GM12878 (cell line): Measurements from ENCODE around the gene POU3F2. TPM values are rescaled to one million over a fixed set of nuclear protein-coding genes. Genes with fewer than 3 reads are reported as not detected.

Experiments
- ATAC-seq: fragments of 200-7000 bp; cut with Tn5 transposase; 3 replicates; pipeline ENCODE4 v1.9.1; 2020; ENCODE audit warnings: mild to moderate bottlenecking, moderate library complexity
- BruUV-seq: library from RNA; stranded (reverse); fragments of 400-500 nt; replicated peaks from 2 replicates; lab custom pipeline; 2021; lab: Mats Ljungman, UMichigan
- CTCF ChIA-PET: fragments of 300-600 bp; sonication (Branson Sonifier 250); formaldehyde crosslinking; extraction: SDS; loops from one replicate; lab custom pipeline; 2021; ENCODE audit warnings: inconsistent platforms; lab: Yijun Ruan, JAX
- POLR2A ChIA-PET: fragments of 350-600 bp; formaldehyde crosslinking; extraction: SDS; loops from one replicate; lab custom pipeline; 2021; ENCODE audit warnings: inconsistent platforms; lab: Charles Lee
- RAD21 ChIA-PET: fragments of 300-600 bp; sonication (Branson Sonifier 250); formaldehyde crosslinking; loops from one replicate; lab custom pipeline; 2023; ENCODE audit warnings: antibody characterized with exemption; ENCODE audit not compliant: unreplicated experiment; lab: Charles Lee
- SMC1A ChIA-PET: fragments of 300-600 bp; sonication (Branson Sonifier 250); formaldehyde crosslinking; loops from one replicate; lab custom pipeline; 2023; ENCODE audit not compliant: unreplicated experiment, uncharacterized antibody; lab: Charles Lee
- DNase-seq: peaks from one replicate; pipeline ENCODE4 v3.0.0-alpha.2; 2011; ENCODE audit warnings: low read depth, low spot score
- FAIRE-seq: peaks from 3 replicates; lab custom pipeline; 2011; peaks lifted over from hg19 to GRCh38; lab: Jason Lieb, UNC
- H2AFZ ChIP-seq: 2 replicates; pipeline ENCODE4 v1.6.0; 2011; ENCODE audit warnings: low read depth, low read length, control low read depth; ENCODE audit not compliant: control insufficient read depth
- H3K27ac ChIP-seq: 2 replicates; pipeline ENCODE4 v1.5.1; 2011; ENCODE audit warnings: control low read depth; ENCODE audit not compliant: control insufficient read depth, insufficient read depth
- H3K27me3 ChIP-seq, 2 experiments: replicated peaks in 1 of 2; 2 replicates each; pipeline versions ENCODE4 v1.6.0 to v1.6.1; 2011; ENCODE audit warnings: low read length in 1 of 2; ENCODE audit not compliant: control insufficient read depth in 2 of 2, insufficient read depth in 2 of 2
- H3K36me3 ChIP-seq, 2 experiments: 2 replicates each; pipeline ENCODE4 v1.5.1; 2011; ENCODE audit warnings: low read length in 1 of 2; ENCODE audit not compliant: control insufficient read depth in 2 of 2, insufficient read depth in 2 of 2
- H3K4me1 ChIP-seq: 2 replicates; pipeline ENCODE4 v1.6.1; 2011; ENCODE audit warnings: mild to moderate bottlenecking, low read length, moderate library complexity, mixed read lengths; ENCODE audit not compliant: control insufficient read depth, insufficient read depth
- H3K4me2 ChIP-seq: 2 replicates; pipeline ENCODE4 v1.6.0; 2011; ENCODE audit warnings: control low read depth; ENCODE audit not compliant: control insufficient read depth, insufficient read depth
- H3K4me3 ChIP-seq: fragments of 200-600 bp; sonication (generic); 2 replicates; pipeline ENCODE4 v1.5.1; 2016
- H3K79me2 ChIP-seq: 2 replicates; pipeline ENCODE4 v1.6.0; 2011; ENCODE audit warnings: low read length; ENCODE audit not compliant: control insufficient read depth, insufficient read depth
- H3K9ac ChIP-seq: 2 replicates; pipeline ENCODE4 v1.8.0; 2011; ENCODE audit warnings: low read length, control low read depth, mixed read lengths; ENCODE audit not compliant: control insufficient read depth, insufficient read depth
- H3K9me3 ChIP-seq: replicated peaks from 3 replicates; pipeline ENCODE4 v1.5.1; 2011; ENCODE audit warnings: mild to moderate bottlenecking, low read length; ENCODE audit not compliant: control insufficient read depth, insufficient read depth
- H4K20me1 ChIP-seq: 2 replicates; pipeline ENCODE4 v1.6.0; 2011; ENCODE audit not compliant: control insufficient read depth, insufficient read depth
- CEBPB ChIP-seq, 2 experiments: fragments of 150-350 bp in 1 of 2; IDR thresholded peaks; 2 replicates each; pipeline ENCODE4 v1.6.1; 2012 to 2014; ENCODE audit warnings: low read depth in 2 of 2, low read length in 2 of 2, borderline replicate concordance in 1 of 2, inconsistent platforms in 1 of 2
- CREB1 ChIP-seq: IDR thresholded peaks from 2 replicates; pipeline ENCODE4 v1.6.1; 2012; ENCODE audit warnings: low read depth, mild to moderate bottlenecking, inconsistent platforms
- CREM ChIP-seq: IDR thresholded peaks from 2 replicates; pipeline ENCODE4 v1.6.1; 2014; ENCODE audit warnings: antibody characterized with exemption, low read depth
- ETV6 ChIP-seq, 2 experiments: fragments of 450-650 bp in 1 of 2; IDR thresholded peaks in 1 of 2; conservative IDR thresholded peaks in 1 of 2; 2 replicates each; pipeline ENCODE4 v1.6.1; 2014; ENCODE audit warnings: antibody characterized with exemption in 1 of 2, borderline replicate concordance in 1 of 2, low read depth in 1 of 2, mild to moderate bottlenecking in 1 of 2, moderate library complexity in 1 of 2
- EZH2 ChIP-seq: IDR thresholded peaks from 2 replicates; pipeline ENCODE4 v1.6.1; 2012; ENCODE audit warnings: low read depth, mild to moderate bottlenecking, control low read depth, inconsistent platforms, low read length, borderline replicate concordance; ENCODE audit not compliant: control insufficient read depth
- FOS ChIP-seq: IDR thresholded peaks from 3 replicates; pipeline ENCODE4 v1.6.1; 2011; ENCODE audit warnings: borderline replicate concordance; ENCODE audit not compliant: insufficient read length; ENCODE audit errors: extremely low read depth
- IKZF1 ChIP-seq: fragments of 450-650 bp; conservative IDR thresholded peaks from 2 replicates; pipeline ENCODE4 v1.6.1; 2017; ENCODE audit warnings: antibody characterized with exemption, mild to moderate bottlenecking
- KAT2A ChIP-seq: conservative IDR thresholded peaks from 2 replicates; pipeline ENCODE4 v1.6.1; 2011; ENCODE audit warnings: low read depth, low read length; ENCODE audit not compliant: control insufficient read depth
- NBN ChIP-seq: fragments of 450-650 bp; IDR thresholded peaks from 2 replicates; pipeline ENCODE4 v1.6.1; 2016
- NFIC ChIP-seq: IDR thresholded peaks from 2 replicates; pipeline ENCODE4 v1.6.1; 2012; ENCODE audit warnings: low read depth, mild to moderate bottlenecking, inconsistent platforms, low read length, moderate library complexity
- SREBF2 ChIP-seq: IDR thresholded peaks from 2 replicates; pipeline ENCODE4 v1.6.1; 2012; ENCODE audit warnings: mild to moderate bottlenecking, low read length
- USF1 ChIP-seq: IDR thresholded peaks from 2 replicates; pipeline ENCODE4 v1.6.1; 2011; ENCODE audit warnings: borderline replicate concordance, low read depth, mild to moderate bottlenecking, moderate library complexity, mixed read lengths, low read length; ENCODE audit not compliant: insufficient read depth; ENCODE audit errors: extremely low read length
- ZBTB33 ChIP-seq: fragments of 450-650 bp; IDR thresholded peaks from 2 replicates; pipeline ENCODE4 v1.6.1; 2017; ENCODE audit warnings: mild to moderate bottlenecking
- WGBS: methylation state at CpG from one replicate; pipeline ENCODE4 v1.1.6; 2016; ENCODE audit warnings: low lambda C conversion rate; ENCODE audit not compliant: insufficient replicate concordance, insufficient coverage; ENCODE audit errors: missing lambda C conversion rate; 5-methylcytosine and 5-hydroxymethylcytosine counted together
- in situ Hi-C: fragments of 300-500 bp; cut with MboI; formaldehyde crosslinking; loops from 9 replicates; pipeline ENCODE4 v1.14.3; 2018; ENCODE audit warnings: mixed read lengths
- intact Hi-C: fragments of 100-400 bp; cut with micrococcal nuclease; formaldehyde crosslinking; loops from one replicate; pipeline ENCODE4 v1.14.2; 2022; ENCODE audit not compliant: unreplicated experiment
- polyA plus RNA-seq, 11 experiments: library from polyadenylated mRNA; depleted of rRNA in 4 of 11; unstranded in 6 of 11; stranded (reverse) in 5 of 11; fragments of >200 nt; fragmentation: Nextera tagmentation in 4 of 11; fragmentation: Illumina TruSeq in 1 of 11; extraction: Ambion mirVana in 4 of 11; extraction: Trizol in 1 of 11; gene quantifications; 1 replicate in 1 of 11; 2 replicates in 10 of 11; pipeline versions ENCODE4 v1.2.1 to v1.2.3, GENCODE V29; 2011 to 2016; ENCODE audit warnings: inconsistent platforms in 2 of 11, missing spikeins in 2 of 11, low read depth in 1 of 11
- total RNA-seq, 4 experiments: library from RNA; depleted of rRNA in 3 of 4; stranded (reverse); fragments of >200 nt in 3 of 4; fragmentation: Illumina TruSeq in 1 of 4; extraction: Trizol in 1 of 4; gene quantifications; 2 replicates each; pipeline versions ENCODE4 v1.2.1 to v1.2.3, GENCODE V29; 2013 to 2021

The POU3F2 gene
- total and polyA plus RNA-seq, 10 of the 15 experiments (the other 5 are each of a cell fraction or from before 2014, with no cell fraction given), result not detected

DNA sequence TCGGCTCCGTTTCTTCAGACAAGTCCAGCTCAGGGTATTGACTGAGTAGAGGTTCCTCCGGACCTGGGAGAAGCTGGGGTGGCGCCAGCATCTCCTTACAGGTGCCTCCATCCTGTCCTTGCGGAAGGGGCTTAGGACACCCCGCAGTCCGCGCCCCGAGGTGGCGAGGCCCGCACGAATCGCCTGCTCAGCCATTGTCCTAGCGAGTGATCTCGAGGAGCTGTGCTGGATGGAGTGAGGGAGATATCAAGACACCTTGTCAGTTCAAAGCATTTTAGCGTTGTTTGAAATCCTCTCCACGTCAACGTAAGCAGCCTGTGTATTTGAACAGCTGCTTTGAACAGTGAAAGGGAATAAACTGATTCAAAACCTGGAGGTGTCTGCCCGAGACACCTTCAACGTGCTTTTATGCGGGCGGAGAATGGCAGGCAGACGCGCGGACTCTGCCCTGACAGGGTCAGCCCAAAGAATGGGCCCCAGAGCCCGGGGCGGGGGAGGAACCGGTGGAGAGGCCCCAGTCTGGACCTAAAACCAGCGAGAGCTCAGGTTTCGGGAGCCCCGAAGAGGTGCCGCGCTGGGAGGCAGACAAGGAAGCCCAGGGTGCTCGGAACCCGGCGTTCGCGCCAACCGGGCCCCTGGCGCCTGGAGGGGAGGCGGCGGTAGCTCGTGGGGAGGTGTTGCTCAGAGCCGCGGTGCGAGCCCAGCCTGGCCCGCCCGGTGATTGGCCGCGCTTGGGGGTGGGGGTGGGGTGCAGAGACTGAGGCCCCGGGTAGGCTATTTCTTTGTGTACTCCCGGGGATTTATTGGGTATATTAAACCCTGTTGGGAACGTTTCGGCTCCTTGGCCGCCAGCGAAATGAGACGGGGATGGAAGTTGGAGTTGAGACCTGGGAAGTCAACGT, 3.1 kb upstream of the POU3F2 start (continued):
- TF ChIP-seq USF1 (no peak), EZH2 (no peak), CEBPB (IDR thresholded peaks at IDR 0.05; ENCODE audit: borderline replicate concordance in 1 of 2, low read depth in 2 of 2, low read length in 2 of 2) (no peak), IKZF1 (no peak), CREM (no peak), NFIC (no peak), CREB1 (no peak), FOS (no peak)

- H2AFZ ChIP-seq, result no peak overlapping the region
- DNase-seq (no peak), ATAC-seq (no peak), FAIRE-seq (no peak)
- no peaks in the 10 kb centered on the region for H4K20me1 ChIP-seq
- no peak overlapping the region for H3K27ac ChIP-seq
- RAD21 ChIA-PET, result no interaction called here
- H3K4me2 ChIP-seq, result no peak overlapping the region
- no peaks in the 10 kb centered on the region for H3K79me2 ChIP-seq
- no peak overlapping the region for H3K4me3 ChIP-seq
- no TSS peak for BruUV-seq
- in situ Hi-C loops (no loop called here), intact Hi-C loops (no loop called here)
- H3K4me1 ChIP-seq, result no peaks in the 10 kb centered on the region
- H3K27me3 ChIP-seq, result peaks cover 21 to 47% of the 10 kb centered on the region in 2 experiments
- SMC1A ChIA-PET, result no interaction called here
- POLR2A ChIA-PET, result no interaction called here
- no peaks in the 10 kb centered on the region for H3K36me3 ChIP-seq
- TF ChIP-seq SREBF2 (no peak), KAT2A (no peak), ZBTB33 (no peak), NBN (no peak), ETV6 (conservative IDR thresholded peaks at IDR 0.05 in 1 of 2, IDR thresholded peaks at IDR 0.05 in 1 of 2; ENCODE audit: borderline replicate concordance in 1 of 2, low read depth in 1 of 2) (no peak)
- no peaks in the 10 kb centered on the region; the same call in 2 of the 3 replicates for H3K9me3 ChIP-seq
- H3K9ac ChIP-seq, result no peak overlapping the region
- CTCF ChIA-PET, result no interaction called here
- WGBS, result 26% methylated on average over 10 of the region's 11 CpGs
These were observed 2.5 kb upstream of the POU3F2 start for GRCh38 chr6:98831959-98832283.
